Left kidney (tissue), 2 donors: ENCODE measurements around the gene DEK. TPM values are rescaled to one million over a fixed set of nuclear protein-coding genes. Genes with fewer than 3 reads are reported as not detected.

Source experiments
- DNase-seq: peaks from one replicate; pipeline ENCODE4 v3.0.0-alpha.2; 2013
- polyA plus RNA-seq: library from polyadenylated mRNA; unstranded; fragments of 120-200 nt; gene quantifications from one replicate; pipeline ENCODE4 v1.2.1, GENCODE V29; 2013; ENCODE audit not compliant: insufficient read length

The DEK gene
- polyA plus RNA-seq, 1 donor, result 257 TPM

- no peak for DNase-seq
Observed at GRCh38 chr6:18268066-18268465, 3.7 kb upstream of the DEK start.

GRCh38 chr6:18266523-18266912, 2.2 kb upstream of the DEK start:
- DNase-seq, result no peak

- DNase-seq, result no peak
Observed at GRCh38 chr6:18265787-18266522, 1.6 kb upstream of the DEK start.

GRCh38 chr6:18264923-18265377, 620 bp upstream of the DEK start:
- DNase-seq, result no peak

GRCh38 chr6:18263418-18264218, 712 bp downstream of the DEK start:
- peak; percentile 40 for DNase-seq

GRCh38 chr6:18262702-18263417, 1.5 kb downstream of the DEK start:
- DNase-seq, result no peak

- DNase-seq, result no peak
Observed at GRCh38 chr6:18261877-18262276, 2.5 kb downstream of the DEK start.

GRCh38 chr6:18260448-18261106, 3.8 kb downstream of the DEK start:
- DNase-seq, result no peak

GRCh38 chr6:18259675-18260447, 4.5 kb downstream of the DEK start:
- DNase-seq, result no peak

GRCh38 chr6:18254793-18255192, 9.5 kb downstream of the DEK start:
- DNase-seq, result no peak

- DNase-seq, result no peak
Observed at GRCh38 chr6:18253635-18254034, 10.7 kb downstream of the DEK start.

- no peak for DNase-seq
Observed at GRCh38 chr6:18249271-18249670, 15.1 kb downstream of the DEK start.

- no peak for DNase-seq
Observed at GRCh38 chr6:18248698-18249097, 15.6 kb downstream of the DEK start.

GRCh38 chr6:18247002-18247401, 17.3 kb downstream of the DEK start:
- no peak for DNase-seq

- DNase-seq, result no peak
Observed at GRCh38 chr6:18246205-18246604, 18.1 kb downstream of the DEK start.

GRCh38 chr6:18245642-18246041, 18.7 kb downstream of the DEK start:
- DNase-seq, result no peak

GRCh38 chr6:18245079-18245478, 19.3 kb downstream of the DEK start:
- DNase-seq, result no peak

- no peak for DNase-seq
Observed at GRCh38 chr6:18244251-18244650, 20.1 kb downstream of the DEK start.

GRCh38 chr6:18243302-18243893, 20.9 kb downstream of the DEK start:
- no peak for DNase-seq

- DNase-seq, result no peak
Observed at GRCh38 chr6:18242062-18242851, 22.1 kb downstream of the DEK start.
